DMS153 treated with DMSO at 0.1 percent for 48 hours (cell line): ENCODE measurements around the gene AMFR.

Experiments used
- DNase-seq: peaks from one replicate; lab custom pipeline; 2025; ENCODE audit not compliant: unreplicated experiment; lab: John Stamatoyannopoulos, UW

Gene AMFR

GRCh38 chr16:56425439-56425832, at the start of gene AMFR:
Gene AMFR, minus strand, starts transcription at chr16:56425545. Its CDS starts 218 bp downstream, at chr16:56425327.
- DNase-seq: peak; percentile 55

GRCh38 chr16:56470666-56471065, 45.3 kb upstream of the AMFR start:
- DNase-seq: no peak

GRCh38 chr16:56470232-56470631, 44.9 kb upstream of the AMFR start:
- DNase-seq: no peak

GRCh38 chr16:56469748-56470147, 44.4 kb upstream of the AMFR start:
- no peak for DNase-seq

GRCh38 chr16:56468800-56469199, 43.5 kb upstream of the AMFR start:
- no peak for DNase-seq

GRCh38 chr16:56466344-56466743, 41.0 kb upstream of the AMFR start:
- no peak for DNase-seq

GRCh38 chr16:56463153-56463552, 37.8 kb upstream of the AMFR start:
- DNase-seq: no peak

GRCh38 chr16:56462064-56462796, 36.9 kb upstream of the AMFR start:
- DNase-seq: no peak

- DNase-seq: no peak
Measured at GRCh38 chr16:56460101-56460500, 34.8 kb upstream of the AMFR start.

GRCh38 chr16:56457927-56458470, 32.7 kb upstream of the AMFR start:
- DNase-seq: no peak

- no peak for DNase-seq
Measured at GRCh38 chr16:56451753-56452689, 26.7 kb upstream of the AMFR start.

GRCh38 chr16:56450986-56451752, 25.8 kb upstream of the AMFR start, which contains the start of the genes NUDT21 and OGFOD1:
Gene NUDT21, minus strand, starts transcription at chr16:56451332. Its CDS starts 130 bp downstream, at chr16:56451202.
Gene OGFOD1, plus strand, starts transcription at chr16:56451554. Its CDS starts 59 bp downstream, at chr16:56451613.
- peak; percentile 95 for DNase-seq

GRCh38 chr16:56450275-56450985, 25.1 kb upstream of the AMFR start:
- DNase-seq: no peak

- no peak for DNase-seq
Measured at GRCh38 chr16:56448005-56448404, 22.7 kb upstream of the AMFR start.

GRCh38 chr16:56447286-56447685, 21.9 kb upstream of the AMFR start:
- no peak for DNase-seq

GRCh38 chr16:56438038-56438437, 12.7 kb upstream of the AMFR start:
- DNase-seq: no peak

GRCh38 chr16:56436258-56436657, 10.9 kb upstream of the AMFR start:
- DNase-seq: no peak

- DNase-seq: no peak
Measured at GRCh38 chr16:56428091-56428490, 2.7 kb upstream of the AMFR start.

- DNase-seq: no peak
Measured at GRCh38 chr16:56426585-56426984, 1.2 kb upstream of the AMFR start.

GRCh38 chr16:56424791-56425438, 430 bp downstream of the AMFR start:
- no peak for DNase-seq
